Transverse colon (tissue), 3 donors: ENCODE data around the gene PTGR3.

Experiments used
- CTCF ChIP-seq, 5 experiments: fragments of 200-600 bp in 3 of 5; fragments of 450-650 bp in 2 of 5; sonication (generic) in 3 of 5; IDR thresholded peaks; 1 replicate in 2 of 5; 2 replicates in 3 of 5; pipeline ENCODE4 v1.5.1; 2016 to 2017; ENCODE audit warnings: antibody characterized with exemption in 5 of 5, inconsistent platforms in 3 of 5, mild to moderate bottlenecking in 2 of 5, moderate library complexity in 1 of 5
- EP300 ChIP-seq: sonication (generic); formaldehyde crosslinking; IDR thresholded peaks from one replicate; pipeline ENCODE4 v1.6.1; 2017; ENCODE audit warnings: antibody characterized with exemption, low read depth
- POLR2A ChIP-seq: fragments of 450-650 bp; IDR thresholded peaks from one replicate; pipeline ENCODE4 v1.6.1; 2016; ENCODE audit warnings: antibody characterized with exemption, mild to moderate bottlenecking, moderate library complexity

- TF ChIP-seq CTCF (IDR thresholded peaks at IDR 0.05) (no peak), POLR2A (no peak), EP300 (no peak)
These were observed 8.2 kb upstream of the PTGR3 start for GRCh38 chr18:75216911-75217689.
